HepG2 (cell line): Measurements from ENCODE around the gene HYAL2. TPM values are rescaled to one million over a fixed set of nuclear protein-coding genes. Genes with fewer than 3 reads are reported as not detected.

Source experiments
- ARID5B ChIP-seq: IDR thresholded peaks from 2 replicates; pipeline ENCODE4 v1.4.0; 2020; ENCODE audit warnings: mild to moderate bottlenecking, missing genetic modification reagents
- CENPX ChIP-seq: sonication (generic); formaldehyde crosslinking; IDR thresholded peaks from 2 replicates; pipeline ENCODE4 v1.9.0; 2021; ENCODE audit warnings: mild to moderate bottlenecking, missing genetic modification reagents, moderate library complexity
- ELF1 ChIP-seq: sonication (generic); formaldehyde crosslinking; IDR thresholded peaks from 2 replicates; pipeline ENCODE4 v1.4.0; 2020; ENCODE audit warnings: missing genetic modification reagents
- FOXK1 ChIP-seq: sonication (generic); formaldehyde crosslinking; IDR thresholded peaks from 2 replicates; pipeline ENCODE4 v1.4.0; 2020; ENCODE audit warnings: low read depth, missing genetic modification reagents, borderline replicate concordance
- NONO ChIP-seq, 2 experiments: fragments of 450-650 bp in 1 of 2; sonication (generic) in 1 of 2; formaldehyde crosslinking in 1 of 2; IDR thresholded peaks in 1 of 2; conservative IDR thresholded peaks in 1 of 2; 2 replicates each; pipeline versions ENCODE4 v1.6.1 to v1.8.0; 2017 to 2022; ENCODE audit warnings: mild to moderate bottlenecking in 1 of 2, missing genetic modification reagents in 1 of 2, moderate library complexity in 1 of 2
- RBM39 ChIP-seq: fragments of 200-400 bp; formaldehyde crosslinking; IDR thresholded peaks from one replicate; pipeline ENCODE4 v1.6.1; 2018; ENCODE audit warnings: antibody characterized with exemption, mild to moderate bottlenecking, low read depth, low read length; ENCODE audit not compliant: poor library complexity, severe bottlenecking
- RFXANK ChIP-seq: IDR thresholded peaks from 2 replicates; pipeline ENCODE4 v1.6.1; 2016
- SRF ChIP-seq: IDR thresholded peaks from 2 replicates; pipeline ENCODE4 v1.6.1; 2011; ENCODE audit warnings: mild to moderate bottlenecking, low read depth, low read length, moderate library complexity
- SRSF9 ChIP-seq: fragments of 200-400 bp; formaldehyde crosslinking; IDR thresholded peaks from 2 replicates; pipeline ENCODE4 v1.6.1; 2018; ENCODE audit warnings: borderline replicate concordance, mild to moderate bottlenecking, low read depth, low read length; ENCODE audit not compliant: insufficient read depth, poor library complexity, severe bottlenecking
- TCF7 ChIP-seq: sonication (generic); IDR thresholded peaks from 2 replicates; pipeline ENCODE4 v1.6.1; 2016; ENCODE audit warnings: antibody characterized with exemption, low read depth
- ZBTB26 ChIP-seq: IDR thresholded peaks from 2 replicates; pipeline ENCODE4 v1.6.1; 2016; ENCODE audit warnings: missing compliant biosample characterization, missing genetic modification reagents, borderline replicate concordance
- ZBTB42 ChIP-seq: sonication (generic); formaldehyde crosslinking; IDR thresholded peaks from 2 replicates; pipeline ENCODE4 v1.5.0; 2020; ENCODE audit warnings: mild to moderate bottlenecking, missing genetic modification reagents
- ZNF101 ChIP-seq: sonication (generic); formaldehyde crosslinking; IDR thresholded peaks from 2 replicates; pipeline ENCODE4 v1.4.0; 2020; ENCODE audit warnings: mild to moderate bottlenecking, low read depth, missing genetic modification reagents, borderline replicate concordance
- ZNF24 ChIP-seq: fragments of 450-650 bp; IDR thresholded peaks from 2 replicates; pipeline ENCODE4 v1.6.1; 2017; ENCODE audit warnings: antibody characterized with exemption, mild to moderate bottlenecking
- ZNF251 ChIP-seq: sonication (generic); formaldehyde crosslinking; IDR thresholded peaks from 2 replicates; pipeline ENCODE4 v1.9.0; 2021; ENCODE audit warnings: mild to moderate bottlenecking, missing genetic modification reagents
- ZNF280D ChIP-seq: sonication (generic); formaldehyde crosslinking; IDR thresholded peaks from 2 replicates; pipeline ENCODE4 v1.5.1; 2020; ENCODE audit warnings: mild to moderate bottlenecking, missing genetic modification reagents
- ZNF33A ChIP-seq: sonication (generic); formaldehyde crosslinking; IDR thresholded peaks from 2 replicates; pipeline ENCODE4 v1.5.1; 2020; ENCODE audit warnings: missing genetic modification reagents, mild to moderate bottlenecking, moderate library complexity, borderline replicate concordance
- ZNF678 ChIP-seq: sonication (generic); formaldehyde crosslinking; IDR thresholded peaks from 2 replicates; pipeline ENCODE4 v1.4.0; 2020; ENCODE audit warnings: mild to moderate bottlenecking, missing genetic modification reagents
- ZNF710 ChIP-seq: sonication (generic); formaldehyde crosslinking; IDR thresholded peaks from 2 replicates; pipeline ENCODE4 v1.5.0; 2020; ENCODE audit warnings: mild to moderate bottlenecking, missing genetic modification reagents, borderline replicate concordance
- polyA plus RNA-seq, 8 experiments: library from polyadenylated mRNA; depleted of rRNA in 3 of 8; stranded (reverse) in 7 of 8; unstranded in 1 of 8; fragments of >200 nt; fragmentation: Illumina TruSeq in 4 of 8; extraction: Trizol in 4 of 8; gene quantifications; 2 replicates each; pipeline versions ENCODE4 v1.2.1 to v1.2.3, GENCODE V29; 2011 to 2016; ENCODE audit warnings: low read depth in 4 of 8, missing spikeins in 1 of 8, mixed read lengths in 1 of 8; ENCODE audit not compliant: insufficient read depth in 1 of 8
- total RNA-seq, 5 experiments: library from RNA; depleted of rRNA; stranded (reverse); fragments of >200 nt; fragmentation: Illumina TruSeq; extraction: Trizol; gene quantifications; 2 replicates each; pipeline ENCODE4 v1.2.3, GENCODE V29; 2016; ENCODE audit warnings: low read depth in 1 of 5

HYAL2 gene
- total and polyA plus RNA-seq, 2 of the 13 experiments (the other 11 are each of a cell fraction or from before 2014, with no cell fraction given) = 76.2 to 102 TPM

GRCh38 chr3:50322386-50323091 is at the start of gene HYAL2 (continued):
- TF ChIP-seq ZBTB26 (no peak; the same call in 1 of the 2 replicates), RBM39 (no peak), ZNF678 (no peak), ZNF33A (CRISPR knock-in tag) (no peak), CENPX (CRISPR knock-in tag) (no peak), ZNF101 (CRISPR knock-in tag) (no peak), ZNF710 (CRISPR knock-in tag) (no peak), SRF (no peak), FOXK1 (CRISPR knock-in tag) (no peak), ZNF251 (CRISPR knock-in tag) (no peak), ELF1 (no peak; the same call in 1 of the 2 replicates), ZNF24 (no peak), SRSF9 (no peak), ARID5B (CRISPR knock-in tag) (no peak), ZBTB42 (CRISPR knock-in tag) (no peak), NONO (IDR thresholded peaks at IDR 0.05) (no peak), NONO (CRISPR knock-in tag; conservative IDR thresholded peaks at IDR 0.05) (0 out of 2 replicates have a peak, but pooled peaks have one; percentile 32), RFXANK (CRISPR knock-in tag) (no peak), TCF7 (no peak), ZNF280D (CRISPR knock-in tag) (no peak; the same call in 1 of the 2 replicates)
